Measurements from ENCODE around the gene TMEM121. TPM values are rescaled to one million over a fixed set of nuclear protein-coding genes. Genes with fewer than 3 reads are reported as not detected.
A peak's percentile ranks its signal among the peaks of the same experiment; 100 is the strongest.

The TMEM121 gene
- total and polyA plus RNA-seq, 2 donors, result 2.1 to 2.8 TPM

GRCh38 chr14:105480807-105481801 lies 45.3 kb upstream of the TMEM121 start:
- Histone ChIP-seq H3K36me3 (ENCODE audit: control insufficient read depth in 2 of 2, insufficient read depth in 2 of 2, low read length in 1 of 2) (no peaks in the 10 kb centered on the region), H3K27me3 (ENCODE audit: control insufficient read depth in 2 of 2, insufficient read depth in 1 of 2, low read length in 1 of 2) (peaks cover 49 to 98% of the 10 kb centered on the region in 2 donors), H3K4me3 (ENCODE audit: low read length in 2 of 2) (peak overlapping the region in 1 of 2 donors; percentile 19), H3K27ac (ENCODE audit: low read depth in 1 of 2, low read length in 1 of 2) (peak overlapping the region; percentile 85 to 86), H3K9me3 (ENCODE audit: control insufficient read depth in 2 of 2, insufficient read depth in 1 of 2, low read length in 1 of 2) (peaks cover 8 to 26% of the 10 kb centered on the region in 2 donors), H3K4me1 (ENCODE audit: control insufficient read depth in 2 of 2, insufficient read depth in 2 of 2, low read length in 2 of 2) (peaks cover 18 to 48% of the 10 kb centered on the region in 2 donors)
- 2% methylated on average over 35 of the region's 35 CpGs for WGBS
- DNase-seq (ENCODE audit: low read depth in 6 of 9, low spot score in 9 of 9), result peak in 6 of 9 donors; percentile 63 to 87 (median 76)

- peak overlapping the region; percentile 85 to 86 for H3K27ac ChIP-seq (ENCODE audit: low read depth in 1 of 2, low read length in 1 of 2)
- H3K36me3 ChIP-seq (ENCODE audit: control insufficient read depth in 2 of 2, insufficient read depth in 2 of 2, low read length in 1 of 2), result no peaks in the 10 kb centered on the region
- 4% methylated on average over 18 of the region's 18 CpGs for WGBS
- DNase-seq (ENCODE audit: low read depth in 6 of 9, low spot score in 9 of 9), result peak; percentile 78 to 95 (median 86)
- peak overlapping the region in 1 of 2 donors; percentile 19 for H3K4me3 ChIP-seq (ENCODE audit: low read length in 2 of 2)
- peaks cover 18 to 57% of the 10 kb centered on the region in 2 donors for H3K4me1 ChIP-seq (ENCODE audit: control insufficient read depth in 2 of 2, insufficient read depth in 2 of 2, low read length in 2 of 2)
- H3K27me3 ChIP-seq (ENCODE audit: control insufficient read depth in 2 of 2, insufficient read depth in 1 of 2, low read length in 1 of 2), result peaks cover 49 to 98% of the 10 kb centered on the region in 2 donors
- peaks cover 8 to 18% of the 10 kb centered on the region in 2 donors for H3K9me3 ChIP-seq (ENCODE audit: control insufficient read depth in 2 of 2, insufficient read depth in 1 of 2, low read length in 1 of 2)
These were observed 44.4 kb upstream of the TMEM121 start for GRCh38 chr14:105481886-105482457.

- 93% methylated on average over 18 of the region's 18 CpGs for WGBS
- peaks cover 18 to 62% of the 10 kb centered on the region in 2 donors for H3K4me1 ChIP-seq (ENCODE audit: control insufficient read depth in 2 of 2, insufficient read depth in 2 of 2, low read length in 2 of 2)
- no peak overlapping the region for H3K4me3 ChIP-seq (ENCODE audit: low read length in 2 of 2)
- no peak for DNase-seq (ENCODE audit: low read depth in 6 of 9, low spot score in 9 of 9)
- H3K27me3 ChIP-seq (ENCODE audit: control insufficient read depth in 2 of 2, insufficient read depth in 1 of 2, low read length in 1 of 2), result peaks cover 49 to 99% of the 10 kb centered on the region in 2 donors
- H3K36me3 ChIP-seq (ENCODE audit: control insufficient read depth in 2 of 2, insufficient read depth in 2 of 2, low read length in 1 of 2), result no peaks in the 10 kb centered on the region
- H3K9me3 ChIP-seq (ENCODE audit: control insufficient read depth in 2 of 2, insufficient read depth in 1 of 2, low read length in 1 of 2), result peaks cover 5 to 12% of the 10 kb centered on the region in 2 donors
- peak overlapping the region; percentile 76 to 83 for H3K27ac ChIP-seq (ENCODE audit: low read depth in 1 of 2, low read length in 1 of 2)
These were observed 43.8 kb upstream of the TMEM121 start for GRCh38 chr14:105482486-105483110.

GRCh38 chr14:105483300-105484068 lies 42.9 kb upstream of the TMEM121 start:
- peaks cover 0 to 7% of the 10 kb centered on the region in 2 donors for H3K9me3 ChIP-seq (ENCODE audit: control insufficient read depth in 2 of 2, insufficient read depth in 1 of 2, low read length in 1 of 2)
- H3K4me1 ChIP-seq (ENCODE audit: control insufficient read depth in 2 of 2, insufficient read depth in 2 of 2, low read length in 2 of 2), result peaks cover 24 to 71% of the 10 kb centered on the region in 2 donors
- no peak overlapping the region for H3K27ac ChIP-seq (ENCODE audit: low read depth in 1 of 2, low read length in 1 of 2)
- no peak for DNase-seq (ENCODE audit: low read depth in 6 of 9, low spot score in 9 of 9)
- peaks cover 41 to 96% of the 10 kb centered on the region in 2 donors for H3K27me3 ChIP-seq (ENCODE audit: control insufficient read depth in 2 of 2, insufficient read depth in 1 of 2, low read length in 1 of 2)
- no peak overlapping the region for H3K4me3 ChIP-seq (ENCODE audit: low read length in 2 of 2)
- no peaks in the 10 kb centered on the region for H3K36me3 ChIP-seq (ENCODE audit: control insufficient read depth in 2 of 2, insufficient read depth in 2 of 2, low read length in 1 of 2)
- WGBS, result 90% methylated on average over 18 of the region's 18 CpGs

- 90% methylated on average over 20 of the region's 20 CpGs for WGBS
These were observed 42.0 kb upstream of the TMEM121 start for GRCh38 chr14:105484069-105484996.

GRCh38 chr14:105484997-105485393 lies 41.4 kb upstream of the TMEM121 start:
- no peak for DNase-seq (ENCODE audit: low read depth in 6 of 9, low spot score in 9 of 9)
- H3K36me3 ChIP-seq (ENCODE audit: control insufficient read depth in 2 of 2, insufficient read depth in 2 of 2, low read length in 1 of 2), result no peaks in the 10 kb centered on the region
- H3K4me1 ChIP-seq (ENCODE audit: control insufficient read depth in 2 of 2, insufficient read depth in 2 of 2, low read length in 2 of 2), result peaks cover 36 to 82% of the 10 kb centered on the region in 2 donors
- no peak overlapping the region for H3K4me3 ChIP-seq (ENCODE audit: low read length in 2 of 2)
- H3K9me3 ChIP-seq (ENCODE audit: control insufficient read depth in 2 of 2, insufficient read depth in 1 of 2, low read length in 1 of 2), result peaks cover 0 to 4% of the 10 kb centered on the region in 2 donors
- peaks cover 27 to 82% of the 10 kb centered on the region in 2 donors for H3K27me3 ChIP-seq (ENCODE audit: control insufficient read depth in 2 of 2, insufficient read depth in 1 of 2, low read length in 1 of 2)
- WGBS, result 97% methylated on average over 16 of the region's 16 CpGs
- H3K27ac ChIP-seq (ENCODE audit: low read depth in 1 of 2, low read length in 1 of 2), result no peak overlapping the region

More at GRCh38 chr14:105484069-105484996, 42.0 kb upstream of the TMEM121 start:
- H3K27me3 ChIP-seq (ENCODE audit: control insufficient read depth in 2 of 2, insufficient read depth in 1 of 2, low read length in 1 of 2), result peaks cover 33 to 88% of the 10 kb centered on the region in 2 donors
- no peak overlapping the region for H3K4me3 ChIP-seq (ENCODE audit: low read length in 2 of 2)
- no peak overlapping the region for H3K27ac ChIP-seq (ENCODE audit: low read depth in 1 of 2, low read length in 1 of 2)
- DNase-seq (ENCODE audit: low read depth in 6 of 9, low spot score in 9 of 9), result peak in 1 of 9 donors; percentile 34
- peaks cover 0 to 7% of the 10 kb centered on the region in 2 donors for H3K9me3 ChIP-seq (ENCODE audit: control insufficient read depth in 2 of 2, insufficient read depth in 1 of 2, low read length in 1 of 2)
- peaks cover 32 to 79% of the 10 kb centered on the region in 2 donors for H3K4me1 ChIP-seq (ENCODE audit: control insufficient read depth in 2 of 2, insufficient read depth in 2 of 2, low read length in 2 of 2)
- H3K36me3 ChIP-seq (ENCODE audit: control insufficient read depth in 2 of 2, insufficient read depth in 2 of 2, low read length in 1 of 2), result no peaks in the 10 kb centered on the region

- Histone ChIP-seq H3K27ac (ENCODE audit: low read depth in 1 of 2, low read length in 1 of 2) (peak overlapping the region in 1 of 2 donors; percentile 15), H3K4me3 (ENCODE audit: low read length in 2 of 2) (no peak overlapping the region), H3K27me3 (ENCODE audit: control insufficient read depth in 2 of 2, insufficient read depth in 1 of 2, low read length in 1 of 2) (peaks cover 20 to 74% of the 10 kb centered on the region in 2 donors), H3K36me3 (ENCODE audit: control insufficient read depth in 2 of 2, insufficient read depth in 2 of 2, low read length in 1 of 2) (no peaks in the 10 kb centered on the region), H3K4me1 (ENCODE audit: control insufficient read depth in 2 of 2, insufficient read depth in 2 of 2, low read length in 2 of 2) (peaks cover 36 to 80% of the 10 kb centered on the region in 2 donors), H3K9me3 (ENCODE audit: control insufficient read depth in 2 of 2, insufficient read depth in 1 of 2, low read length in 1 of 2) (peaks cover 0 to 4% of the 10 kb centered on the region in 2 donors)
- WGBS, result 36% methylated on average over 12 of the region's 12 CpGs
- DNase-seq (ENCODE audit: low read depth in 6 of 9, low spot score in 9 of 9), result peak in 1 of 9 donors; percentile 52
These were observed 40.6 kb upstream of the TMEM121 start for GRCh38 chr14:105485739-105486162.

Data from thymus (tissue), 11 donors.